GM23248 (cell line): ENCODE measurements around the gene DOCK9.

Experiments used
- EZH2 ChIP-seq: fragments of 200-600 bp; sonication (generic); IDR thresholded peaks from 2 replicates; pipeline ENCODE4 v1.6.1; 2018; ENCODE audit warnings: antibody characterized with exemption, mild to moderate bottlenecking; ENCODE audit not compliant: insufficient read depth, poor library complexity, severe bottlenecking
- EZH2phosphoT487 ChIP-seq: fragments of 200-600 bp; sonication (generic); IDR thresholded peaks from 2 replicates; pipeline ENCODE4 v1.6.1; 2018; ENCODE audit warnings: antibody characterized with exemption, moderate library complexity, mild to moderate bottlenecking, low read depth; ENCODE audit not compliant: insufficient read depth

DNA sequence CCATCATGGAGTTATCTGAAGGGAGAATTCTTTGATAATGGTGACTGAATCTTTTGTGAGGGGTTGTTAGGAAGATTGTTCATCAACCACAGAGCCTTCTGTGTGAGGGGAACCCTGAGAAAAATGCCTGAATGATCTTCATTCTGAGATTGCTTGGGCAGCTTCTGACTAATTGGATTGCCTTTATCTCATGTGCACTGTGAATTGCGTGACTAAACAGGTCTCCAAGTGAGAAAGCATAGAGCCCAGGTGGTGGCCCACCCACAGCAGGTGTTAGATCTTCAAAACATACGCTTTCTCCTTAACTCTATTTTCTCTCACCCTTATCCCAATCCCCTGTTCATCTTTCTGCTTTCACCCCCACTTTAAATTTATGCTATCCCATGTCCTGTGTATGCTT lies 58.3 kb downstream of the DOCK9 start:
- TF ChIP-seq EZH2 (no peak), EZH2phosphoT487 (no peak)
